Upper lobe of right lung (tissue), 1 donor: ENCODE data around the gene GRAMD1A. TPM values are rescaled to one million over a fixed set of nuclear protein-coding genes. Genes with fewer than 3 reads are reported as not detected.

Source experiments
- ATAC-seq: fragments of 200-7000 bp; cut with Tn5 transposase; one replicate; pipeline ENCODE4 v1.9.1; 2020; ENCODE audit warnings: mild to moderate bottlenecking, moderate library complexity
- DNase-seq: peaks from one replicate; pipeline ENCODE4 v3.0.0-alpha.2; 2020
- H3K27ac ChIP-seq: fragments of 200-600 bp; one replicate; pipeline ENCODE4 v1.8.0; 2022
- H3K27me3 ChIP-seq: fragments of 200-600 bp; one replicate; pipeline ENCODE4 v1.8.0; 2022; ENCODE audit warnings: mild to moderate bottlenecking
- H3K36me3 ChIP-seq: fragments of 200-600 bp; one replicate; pipeline ENCODE4 v1.8.0; 2022
- H3K4me1 ChIP-seq: fragments of 200-600 bp; one replicate; pipeline ENCODE4 v1.8.0; 2022
- H3K4me3 ChIP-seq: fragments of 200-600 bp; one replicate; pipeline ENCODE4 v1.8.0; 2022; ENCODE audit warnings: mild to moderate bottlenecking
- H3K9me3 ChIP-seq: fragments of 200-600 bp; one replicate; pipeline ENCODE4 v1.8.0; 2022
- CTCF ChIP-seq: fragments of 200-600 bp; IDR thresholded peaks from one replicate; pipeline ENCODE4 v1.8.0; 2022; ENCODE audit warnings: antibody characterized with exemption
- intact Hi-C: fragments of 100-400 bp; cut with DNase I; formaldehyde crosslinking; loops from one replicate; pipeline ENCODE4 v1.11.0; 2022
- total RNA-seq: library from RNA; stranded (reverse); fragmentation: NEBNext Ultra II Directional; extraction: Animal tissue kit (Norgen Biotek cat#: 25700); gene quantifications from one replicate; pipeline ENCODE4 v1.2.1, GENCODE V29; 2021
- donor health status: DM: no; HTN: yes; CAD: no; lungs with severe emphysema.

The GRAMD1A gene
- total RNA-seq, 1 donor from 2014 or later: 107 TPM

- H3K4me3 ChIP-seq: no peak overlapping the region
- no peaks in the 10 kb centered on the region for H3K9me3 ChIP-seq
- H3K27ac ChIP-seq: no peak overlapping the region
- no peaks in the 10 kb centered on the region for H3K4me1 ChIP-seq
- ATAC-seq: peak; percentile 15
- no peak for TF ChIP-seq CTCF
- intact Hi-C loops: no loop called here
- H3K27me3 ChIP-seq: no peaks in the 10 kb centered on the region
- DNase-seq: no peak
- H3K36me3 ChIP-seq: peaks cover 95% of the 10 kb centered on the region
These were observed 23.3 kb downstream of the GRAMD1A start for GRCh38 chr19:35023428-35023827.

GRCh38 chr19:35024095-35024494, 24.0 kb downstream of the GRAMD1A start:
- no peaks in the 10 kb centered on the region for H3K9me3 ChIP-seq
- TF ChIP-seq CTCF: no peak
- ATAC-seq (no peak), DNase-seq (no peak)
- peaks cover 89% of the 10 kb centered on the region for H3K36me3 ChIP-seq
- H3K4me3 ChIP-seq: no peak overlapping the region
- H3K27ac ChIP-seq: no peak overlapping the region
- intact Hi-C loops: no loop called here
- no peaks in the 10 kb centered on the region for H3K4me1 ChIP-seq
- no peaks in the 10 kb centered on the region for H3K27me3 ChIP-seq

- no peaks in the 10 kb centered on the region for H3K27me3 ChIP-seq
- H3K27ac ChIP-seq: no peak overlapping the region
- ATAC-seq (no peak), DNase-seq (no peak)
- intact Hi-C loops: no loop called here
- peaks cover 70% of the 10 kb centered on the region for H3K36me3 ChIP-seq
- H3K9me3 ChIP-seq: no peaks in the 10 kb centered on the region
- H3K4me3 ChIP-seq: no peak overlapping the region
- H3K4me1 ChIP-seq: peaks cover 6% of the 10 kb centered on the region
- no peak for TF ChIP-seq CTCF
These were observed 25.8 kb downstream of the GRAMD1A start for GRCh38 chr19:35025969-35026368.

- H3K36me3 ChIP-seq: peaks cover 65% of the 10 kb centered on the region
These were observed 26.3 kb downstream of the GRAMD1A start for GRCh38 chr19:35026418-35026817.

GRCh38 chr19:35027009-35027408, 26.9 kb downstream of the GRAMD1A start:
- TF ChIP-seq CTCF: no peak
- ATAC-seq (no peak), DNase-seq (no peak)
- Histone ChIP-seq H3K27me3 (no peaks in the 10 kb centered on the region), H3K4me1 (peaks cover 6% of the 10 kb centered on the region), H3K9me3 (no peaks in the 10 kb centered on the region), H3K36me3 (peaks cover 59% of the 10 kb centered on the region), H3K4me3 (no peak overlapping the region), H3K27ac (no peak overlapping the region)
- intact Hi-C loops: no loop called here

More at GRCh38 chr19:35026418-35026817, 26.3 kb downstream of the GRAMD1A start:
- intact Hi-C loops: no loop called here
- H3K27me3 ChIP-seq: no peaks in the 10 kb centered on the region
- no peak for TF ChIP-seq CTCF
- no peaks in the 10 kb centered on the region for H3K9me3 ChIP-seq
- peaks cover 6% of the 10 kb centered on the region for H3K4me1 ChIP-seq
- no peak overlapping the region for H3K4me3 ChIP-seq
- no peak for ATAC-seq
- H3K27ac ChIP-seq: no peak overlapping the region
- DNase-seq: no peak
